ENCODE results near the gene PCP4. TPM values are rescaled to one million over a fixed set of nuclear protein-coding genes. Genes with fewer than 3 reads are reported as not detected.
"Not testable (repeated sequence)": the region's sequence is repeated elsewhere in the genome, so short reads cannot be mapped to it uniquely, and the experiment has no call there.

Gene PCP4
- total RNA-seq, 1 donor from 2014 or later: 8.5 TPM

GRCh38 chr21:39855595-39855994 is 11.6 kb upstream of the PCP4 start:
- ATAC-seq (no peak), DNase-seq (ENCODE audit: low spot score) (no peak)
- intact Hi-C loops (cut with DNase I): no loop called here

- ATAC-seq (no peak), DNase-seq (ENCODE audit: low spot score) (no peak)
- intact Hi-C loops (cut with DNase I): loop anchor here (10.0 kb wide), 1 partner anchor 264 kb away; no protein-coding TSS in a partner anchor
Measured at GRCh38 chr21:39860600-39860999, 6.6 kb upstream of the PCP4 start.

GRCh38 chr21:39863111-39863510 is 4.1 kb upstream of the PCP4 start:
- intact Hi-C loops (cut with DNase I): loop anchor here (10.0 kb wide), 1 partner anchor 262 kb away; no protein-coding TSS in a partner anchor
- DNase-seq (ENCODE audit: low spot score) (no peak), ATAC-seq (no peak)

GRCh38 chr21:39866093-39866492 is 1.1 kb upstream of the PCP4 start:
- DNase-seq (ENCODE audit: low spot score): no peak
- intact Hi-C loops (cut with DNase I): loop anchor here (10.0 kb wide), 1 partner anchor 259 kb away; no protein-coding TSS in a partner anchor
- no peak for ATAC-seq

GRCh38 chr21:39869141-39869818 is 2.0 kb downstream of the PCP4 start:
- no peak for DNase-seq (ENCODE audit: low spot score)
- peak; percentile 48 for ATAC-seq
- intact Hi-C loops (cut with DNase I): loop anchor here (10.0 kb wide), 1 partner anchor 256 kb away; no protein-coding TSS in a partner anchor

- intact Hi-C loops (cut with DNase I): loop anchor here (1.0 kb wide), 1 partner anchor 42 kb away; no protein-coding TSS in a partner anchor
- no peak for DNase-seq (ENCODE audit: low spot score)
- ATAC-seq: no peak
Measured at GRCh38 chr21:39873687-39874086, 6.4 kb downstream of the PCP4 start.

- DNase-seq (ENCODE audit: low spot score): no peak
- no peak for ATAC-seq
- intact Hi-C loops (cut with DNase I): loop anchor here (1.0 kb wide), 1 partner anchor 41 kb away; no protein-coding TSS in a partner anchor
Measured at GRCh38 chr21:39874206-39874605, 7.0 kb downstream of the PCP4 start.

GRCh38 chr21:39874759-39875158 is 7.5 kb downstream of the PCP4 start:
- ATAC-seq (no peak), DNase-seq (ENCODE audit: low spot score) (no peak)
- intact Hi-C loops (cut with DNase I): loop anchor here (1.0 kb wide), 1 partner anchor 41 kb away; no protein-coding TSS in a partner anchor

GRCh38 chr21:39881661-39882060 is 14.4 kb downstream of the PCP4 start:
- ATAC-seq: peak; percentile 17
- DNase-seq (ENCODE audit: low spot score): no peak
- intact Hi-C loops (cut with DNase I): no loop called here

GRCh38 chr21:39882151-39882838 is 15.1 kb downstream of the PCP4 start:
- DNase-seq (ENCODE audit: low spot score): no peak
- intact Hi-C loops (cut with DNase I): no loop called here
- ATAC-seq: peak; percentile 13

- intact Hi-C loops (cut with DNase I): no loop called here
- DNase-seq (ENCODE audit: low spot score) (no peak), ATAC-seq (no peak)
Measured at GRCh38 chr21:39882839-39883195, 15.6 kb downstream of the PCP4 start.

GRCh38 chr21:39885119-39885848 is 18.0 kb downstream of the PCP4 start:
- intact Hi-C loops (cut with DNase I): no loop called here

GRCh38 chr21:39888848-39889247 is 21.6 kb downstream of the PCP4 start:
- intact Hi-C loops (cut with DNase I): no loop called here
- ATAC-seq (no peak), DNase-seq (ENCODE audit: low spot score) (no peak)

More at GRCh38 chr21:39885119-39885848, 18.0 kb downstream of the PCP4 start:
- DNase-seq (ENCODE audit: low spot score) (no peak), ATAC-seq (peak; percentile 51)

GRCh38 chr21:39891111-39891510 is 23.9 kb downstream of the PCP4 start:
- peak; percentile 77 for ATAC-seq
- intact Hi-C loops (cut with DNase I): no loop called here
- DNase-seq (ENCODE audit: low spot score): no peak

- intact Hi-C loops (cut with DNase I); DNase-seq (ENCODE audit: low spot score); ATAC-seq: not testable (repeated sequence)
Measured at GRCh38 chr21:39891863-39892262, 24.6 kb downstream of the PCP4 start.

- no peak for ATAC-seq
- DNase-seq (ENCODE audit: low spot score): no peak
- intact Hi-C loops (cut with DNase I): no loop called here
Measured at GRCh38 chr21:39900491-39900890, 33.3 kb downstream of the PCP4 start.

GRCh38 chr21:39900911-39901310 is 33.7 kb downstream of the PCP4 start:
- ATAC-seq: no peak
- intact Hi-C loops (cut with DNase I): no loop called here
- no peak for DNase-seq (ENCODE audit: low spot score)

GRCh38 chr21:39902986-39903385 is 35.7 kb downstream of the PCP4 start:
- DNase-seq (ENCODE audit: low spot score): no peak
- intact Hi-C loops (cut with DNase I): no loop called here
- no peak for ATAC-seq

GRCh38 chr21:39904457-39904856 is 37.2 kb downstream of the PCP4 start:
- intact Hi-C loops (cut with DNase I): no loop called here
- DNase-seq (ENCODE audit: low spot score) (no peak), ATAC-seq (no peak)
